HepG2 (cell line): ENCODE measurements around the gene DHFR2. TPM values are rescaled to one million over a fixed set of nuclear protein-coding genes. Genes with fewer than 3 reads are reported as not detected.

Experiments
- ARID2 ChIP-seq: sonication (generic); formaldehyde crosslinking; IDR thresholded peaks from 2 replicates; pipeline ENCODE4 v1.8.1; 2022; ENCODE audit warnings: mild to moderate bottlenecking, missing genetic modification reagents, borderline replicate concordance
- ARNT2 ChIP-seq: sonication (generic); formaldehyde crosslinking; IDR thresholded peaks from 2 replicates; pipeline ENCODE4 v1.8.0; 2022; ENCODE audit warnings: mild to moderate bottlenecking, low read depth, missing genetic modification reagents, moderate library complexity
- FOXK1 ChIP-seq: sonication (generic); formaldehyde crosslinking; IDR thresholded peaks from 2 replicates; pipeline ENCODE4 v1.4.0; 2020; ENCODE audit warnings: low read depth, missing genetic modification reagents, borderline replicate concordance
- GLI4 ChIP-seq: sonication (generic); formaldehyde crosslinking; IDR thresholded peaks from 2 replicates; pipeline ENCODE4 v1.5.1; 2020; ENCODE audit warnings: missing genetic modification reagents, mild to moderate bottlenecking, moderate library complexity, borderline replicate concordance
- KLF16 ChIP-seq, 2 experiments: sonication (generic) in 1 of 2; formaldehyde crosslinking in 1 of 2; IDR thresholded peaks; 2 replicates each; pipeline versions ENCODE4 v1.6.1 to v1.8.0; 2016 to 2023; ENCODE audit warnings: missing genetic modification reagents in 2 of 2, missing compliant biosample characterization in 1 of 2
- KLF6 ChIP-seq: IDR thresholded peaks from 2 replicates; pipeline ENCODE4 v1.8.0; 2016; ENCODE audit warnings: missing biosample characterization, missing genetic modification reagents
- KLF9 ChIP-seq: IDR thresholded peaks from 2 replicates; pipeline ENCODE4 v1.6.1; 2016; ENCODE audit warnings: low read depth
- MED1 ChIP-seq: sonication (generic); formaldehyde crosslinking; IDR thresholded peaks from 2 replicates; pipeline ENCODE4 v1.4.0; 2020; ENCODE audit warnings: missing genetic modification reagents
- MTA3 ChIP-seq: sonication (generic); formaldehyde crosslinking; IDR thresholded peaks from 2 replicates; pipeline ENCODE4 v1.4.0; 2020; ENCODE audit warnings: missing genetic modification reagents
- NFAT5 ChIP-seq: sonication (generic); formaldehyde crosslinking; IDR thresholded peaks from 2 replicates; pipeline ENCODE4 v1.4.0; 2020; ENCODE audit warnings: missing genetic modification reagents
- TFDP2 ChIP-seq: sonication (generic); formaldehyde crosslinking; IDR thresholded peaks from 2 replicates; pipeline ENCODE4 v1.4.0; 2020; ENCODE audit warnings: missing genetic modification reagents
- ZFX ChIP-seq: sonication (generic); formaldehyde crosslinking; IDR thresholded peaks from 2 replicates; pipeline ENCODE4 v1.4.0; 2020; ENCODE audit warnings: mild to moderate bottlenecking, low read depth, missing genetic modification reagents, moderate library complexity
- ZNF263 ChIP-seq: sonication (generic); formaldehyde crosslinking; IDR thresholded peaks from 2 replicates; pipeline ENCODE4 v1.4.0; 2020; ENCODE audit warnings: missing genetic modification reagents
- ZNF441 ChIP-seq: sonication (generic); formaldehyde crosslinking; IDR thresholded peaks from 2 replicates; pipeline ENCODE4 v1.7.0; 2021; ENCODE audit warnings: missing genetic modification reagents, borderline replicate concordance
- ZNF549 ChIP-seq: sonication (generic); formaldehyde crosslinking; IDR thresholded peaks from 2 replicates; pipeline ENCODE4 v1.5.0; 2020; ENCODE audit warnings: missing genetic modification reagents
- ZNF598 ChIP-seq: sonication (generic); formaldehyde crosslinking; IDR thresholded peaks from 2 replicates; pipeline ENCODE4 v1.5.1; 2020; ENCODE audit warnings: mild to moderate bottlenecking, missing genetic modification reagents, borderline replicate concordance
- ZNF615 ChIP-seq: sonication (generic); formaldehyde crosslinking; IDR thresholded peaks from 2 replicates; pipeline ENCODE4 v1.5.0; 2020; ENCODE audit warnings: mild to moderate bottlenecking, missing genetic modification reagents, borderline replicate concordance
- polyA plus RNA-seq, 8 experiments: library from polyadenylated mRNA; depleted of rRNA in 3 of 8; stranded (reverse) in 7 of 8; unstranded in 1 of 8; fragments of >200 nt; fragmentation: Illumina TruSeq in 4 of 8; extraction: Trizol in 4 of 8; gene quantifications; 2 replicates each; pipeline versions ENCODE4 v1.2.1 to v1.2.3, GENCODE V29; 2011 to 2016; ENCODE audit warnings: low read depth in 4 of 8, missing spikeins in 1 of 8, mixed read lengths in 1 of 8; ENCODE audit not compliant: insufficient read depth in 1 of 8
- total RNA-seq, 5 experiments: library from RNA; depleted of rRNA; stranded (reverse); fragments of >200 nt; fragmentation: Illumina TruSeq; extraction: Trizol; gene quantifications; 2 replicates each; pipeline ENCODE4 v1.2.3, GENCODE V29; 2016; ENCODE audit warnings: low read depth in 1 of 5
- TF ChIP-seq, protein P1 (sequence below): sonication (generic); formaldehyde crosslinking; IDR thresholded peaks from 2 replicates; pipeline ENCODE4 v1.4.0; 2020; ENCODE audit warnings: missing genetic modification reagents, mild to moderate bottlenecking, borderline replicate concordance
- TF ChIP-seq, protein P2 (sequence below): sonication (generic); formaldehyde crosslinking; IDR thresholded peaks from 2 replicates; pipeline ENCODE4 v1.5.1; 2020; ENCODE audit warnings: mild to moderate bottlenecking, moderate library complexity, missing genetic modification reagents

The DHFR2 gene
- total and polyA plus RNA-seq, 2 of the 13 experiments (the other 11 are each of a cell fraction or from before 2014, with no cell fraction given) = 1.4 to 4.6 TPM

GRCh38 chr3:94062513-94063404 lies at the start of gene DHFR2, which contains the start of gene NSUN3 (continued):
- TF ChIP-seq NFAT5 (CRISPR knock-in tag) (peak; percentile 29; the same call in 1 of the 2 replicates), KLF9 (CRISPR knock-in tag) (no peak), ZNF598 (CRISPR knock-in tag) (peak; percentile 52; the same call in 1 of the 2 replicates), ZNF441 (CRISPR knock-in tag) (peak; percentile 27; the same call in 1 of the 2 replicates), ZFX (CRISPR knock-in tag) (peak; percentile 77), ZNF615 (CRISPR knock-in tag) (0 out of 2 replicates have a peak, but pooled peaks have one; percentile 57), ARID2 (peak; percentile 70; the same call in 1 of the 2 replicates), GLI4 (CRISPR knock-in tag) (0 out of 2 replicates have a peak, but pooled peaks have one; percentile 33), KLF16 (CRISPR knock-in tag; IDR thresholded peaks at IDR 0.05) (peak in 1 of 2 experiments; percentile 56; a peak in 1 of 4 replicates), ZNF263 (CRISPR knock-in tag) (no peak), KLF6 (CRISPR knock-in tag) (0 out of 2 replicates have a peak, but pooled peaks have one; percentile 27), FOXK1 (peak; percentile 45; the same call in 1 of the 2 replicates), MED1 (peak; percentile 29; the same call in 1 of the 2 replicates), ARNT2 (peak; percentile 79; the same call in 1 of the 2 replicates), ZNF549 (CRISPR knock-in tag) (no peak), MTA3 (CRISPR knock-in tag) (no peak), TFDP2 (CRISPR knock-in tag) (peak; percentile 88)
- TF ChIP-seq, protein P1, sequence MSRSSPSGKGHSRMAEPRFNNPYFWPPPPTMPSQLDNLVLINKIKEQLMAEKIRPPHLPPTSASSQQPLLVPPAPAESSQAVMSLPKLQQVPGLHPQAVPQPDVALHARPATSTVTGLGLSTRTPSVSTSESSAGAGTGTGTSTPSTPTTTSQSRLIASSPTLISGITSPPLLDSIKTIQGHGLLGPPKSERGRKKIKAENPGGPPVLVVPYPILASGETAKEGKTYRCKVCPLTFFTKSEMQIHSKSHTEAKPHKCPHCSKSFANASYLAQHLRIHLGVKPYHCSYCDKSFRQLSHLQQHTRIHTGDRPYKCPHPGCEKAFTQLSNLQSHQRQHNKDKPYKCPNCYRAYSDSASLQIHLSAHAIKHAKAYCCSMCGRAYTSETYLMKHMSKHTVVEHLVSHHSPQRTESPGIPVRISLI (CRISPR knock-in tag) = peak; percentile 77; the same call in 1 of the 2 replicates
- TF ChIP-seq, protein P2, sequence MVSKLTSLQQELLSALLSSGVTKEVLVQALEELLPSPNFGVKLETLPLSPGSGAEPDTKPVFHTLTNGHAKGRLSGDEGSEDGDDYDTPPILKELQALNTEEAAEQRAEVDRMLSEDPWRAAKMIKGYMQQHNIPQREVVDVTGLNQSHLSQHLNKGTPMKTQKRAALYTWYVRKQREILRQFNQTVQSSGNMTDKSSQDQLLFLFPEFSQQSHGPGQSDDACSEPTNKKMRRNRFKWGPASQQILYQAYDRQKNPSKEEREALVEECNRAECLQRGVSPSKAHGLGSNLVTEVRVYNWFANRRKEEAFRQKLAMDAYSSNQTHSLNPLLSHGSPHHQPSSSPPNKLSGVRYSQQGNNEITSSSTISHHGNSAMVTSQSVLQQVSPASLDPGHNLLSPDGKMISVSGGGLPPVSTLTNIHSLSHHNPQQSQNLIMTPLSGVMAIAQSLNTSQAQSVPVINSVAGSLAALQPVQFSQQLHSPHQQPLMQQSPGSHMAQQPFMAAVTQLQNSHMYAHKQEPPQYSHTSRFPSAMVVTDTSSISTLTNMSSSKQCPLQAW (CRISPR knock-in tag) = peak; percentile 69; the same call in 1 of the 2 replicates
